GM12864 (cell line): ENCODE measurements around the gene TCTN3.

Source experiments
- DNase-seq: peaks from one replicate; pipeline ENCODE4 v3.0.0-alpha.2; 2011; ENCODE audit warnings: low read depth
- H3K4me3 ChIP-seq: 2 replicates; pipeline ENCODE4 v1.5.1; 2011; ENCODE audit warnings: mild to moderate bottlenecking, low read depth, low read length, control low read depth
- TF ChIP-seq, protein P1 (sequence below): IDR thresholded peaks from 2 replicates; pipeline ENCODE4 v1.5.1; 2011; ENCODE audit warnings: low read depth, mild to moderate bottlenecking, moderate library complexity, low read length, control low read depth, inconsistent platforms; ENCODE audit errors: missing control alignments

Gene TCTN3

DNA sequence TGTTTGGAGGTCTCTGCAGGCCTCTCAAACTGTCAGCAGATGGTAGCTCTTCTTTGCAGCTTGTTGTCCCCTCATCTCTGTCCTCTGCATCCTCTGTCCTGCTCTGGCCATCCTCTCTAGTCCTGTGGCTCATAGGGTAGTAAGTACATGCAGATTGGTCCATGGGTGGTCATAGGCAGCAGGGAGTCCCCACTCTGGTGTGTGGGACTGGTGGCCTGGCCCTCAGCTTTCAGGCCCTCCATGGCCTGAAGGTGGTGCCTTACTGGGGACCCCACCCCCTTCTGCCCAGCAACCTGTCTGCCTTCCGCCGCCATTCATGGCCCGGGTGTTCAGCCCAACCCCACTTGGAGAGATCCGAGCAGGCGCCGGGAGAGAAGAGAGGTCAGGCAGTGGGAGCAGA, 12.8 kb upstream of the TCTN3 start:
- TF ChIP-seq, protein P1, sequence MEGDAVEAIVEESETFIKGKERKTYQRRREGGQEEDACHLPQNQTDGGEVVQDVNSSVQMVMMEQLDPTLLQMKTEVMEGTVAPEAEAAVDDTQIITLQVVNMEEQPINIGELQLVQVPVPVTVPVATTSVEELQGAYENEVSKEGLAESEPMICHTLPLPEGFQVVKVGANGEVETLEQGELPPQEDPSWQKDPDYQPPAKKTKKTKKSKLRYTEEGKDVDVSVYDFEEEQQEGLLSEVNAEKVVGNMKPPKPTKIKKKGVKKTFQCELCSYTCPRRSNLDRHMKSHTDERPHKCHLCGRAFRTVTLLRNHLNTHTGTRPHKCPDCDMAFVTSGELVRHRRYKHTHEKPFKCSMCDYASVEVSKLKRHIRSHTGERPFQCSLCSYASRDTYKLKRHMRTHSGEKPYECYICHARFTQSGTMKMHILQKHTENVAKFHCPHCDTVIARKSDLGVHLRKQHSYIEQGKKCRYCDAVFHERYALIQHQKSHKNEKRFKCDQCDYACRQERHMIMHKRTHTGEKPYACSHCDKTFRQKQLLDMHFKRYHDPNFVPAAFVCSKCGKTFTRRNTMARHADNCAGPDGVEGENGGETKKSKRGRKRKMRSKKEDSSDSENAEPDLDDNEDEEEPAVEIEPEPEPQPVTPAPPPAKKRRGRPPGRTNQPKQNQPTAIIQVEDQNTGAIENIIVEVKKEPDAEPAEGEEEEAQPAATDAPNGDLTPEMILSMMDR: no peak
- no peak overlapping the region for H3K4me3 ChIP-seq
- DNase-seq: no peak

DNA sequence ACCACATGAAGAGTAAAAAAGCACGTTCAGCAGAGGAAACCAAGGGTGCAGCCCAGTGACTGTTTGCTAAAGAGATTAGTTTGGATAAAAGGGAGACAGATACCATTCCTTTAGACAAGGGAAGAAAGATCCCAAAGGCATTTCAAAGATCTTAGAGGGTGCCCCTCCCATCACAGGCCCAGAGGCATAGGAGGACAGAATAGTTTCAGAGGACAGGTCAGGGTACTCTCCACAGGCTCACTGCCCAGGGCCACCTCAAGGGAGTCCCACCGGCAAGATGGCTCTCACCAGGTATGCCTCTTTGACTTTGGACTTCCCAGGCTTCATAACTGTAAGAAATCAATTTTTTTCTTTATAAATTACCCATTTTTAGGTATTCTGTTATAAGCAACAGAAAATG, 4.7 kb upstream of the TCTN3 start:
- TF ChIP-seq, protein P1: no peak
- DNase-seq: no peak
- H3K4me3 ChIP-seq: no peak overlapping the region

DNA sequence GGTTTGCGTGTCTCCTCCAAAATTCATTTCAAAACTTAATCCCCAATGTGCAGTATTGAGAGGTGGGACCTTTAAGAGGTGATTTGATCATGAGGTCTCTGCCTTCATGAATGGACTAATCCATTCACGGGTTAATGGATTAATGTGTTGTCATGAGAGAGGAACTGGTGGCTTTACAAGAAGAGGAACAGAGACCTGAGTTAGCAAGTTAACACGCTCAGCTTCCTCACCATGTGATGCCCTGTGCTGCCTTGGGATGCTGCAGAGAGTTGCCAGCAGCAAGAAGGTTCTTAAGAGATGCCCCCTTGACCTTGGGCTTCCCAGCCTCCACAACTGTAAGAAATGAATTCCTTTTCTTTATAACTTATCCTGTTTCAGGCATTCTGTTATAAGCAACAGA, 3.7 kb upstream of the TCTN3 start:
- TF ChIP-seq, protein P1: no peak
- H3K4me3 ChIP-seq: no peak overlapping the region
- peak; percentile 64 for DNase-seq

DNA sequence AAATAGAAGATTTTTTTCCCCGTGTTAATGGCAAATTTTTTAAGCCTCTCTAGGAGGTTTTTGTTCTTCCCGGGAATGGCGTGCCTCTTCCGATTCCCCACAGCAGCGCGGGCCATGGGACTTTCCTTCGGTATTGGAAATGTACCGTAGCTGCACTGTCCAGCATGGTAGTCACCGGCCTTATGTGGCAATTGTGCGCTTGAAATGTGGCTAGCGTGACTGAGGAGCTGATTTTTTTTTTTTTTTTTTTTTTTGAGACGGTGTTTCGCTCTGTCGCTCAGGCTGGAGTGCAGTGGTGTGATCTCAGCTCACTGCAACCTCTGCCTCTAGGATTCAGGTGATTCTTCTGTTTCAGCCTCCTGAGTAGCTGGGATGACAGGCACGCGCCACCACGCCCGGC, 938 bp upstream of the TCTN3 start:
- TF ChIP-seq, protein P1: no peak
- H3K4me3 ChIP-seq: no peak overlapping the region
- no peak for DNase-seq

DNA sequence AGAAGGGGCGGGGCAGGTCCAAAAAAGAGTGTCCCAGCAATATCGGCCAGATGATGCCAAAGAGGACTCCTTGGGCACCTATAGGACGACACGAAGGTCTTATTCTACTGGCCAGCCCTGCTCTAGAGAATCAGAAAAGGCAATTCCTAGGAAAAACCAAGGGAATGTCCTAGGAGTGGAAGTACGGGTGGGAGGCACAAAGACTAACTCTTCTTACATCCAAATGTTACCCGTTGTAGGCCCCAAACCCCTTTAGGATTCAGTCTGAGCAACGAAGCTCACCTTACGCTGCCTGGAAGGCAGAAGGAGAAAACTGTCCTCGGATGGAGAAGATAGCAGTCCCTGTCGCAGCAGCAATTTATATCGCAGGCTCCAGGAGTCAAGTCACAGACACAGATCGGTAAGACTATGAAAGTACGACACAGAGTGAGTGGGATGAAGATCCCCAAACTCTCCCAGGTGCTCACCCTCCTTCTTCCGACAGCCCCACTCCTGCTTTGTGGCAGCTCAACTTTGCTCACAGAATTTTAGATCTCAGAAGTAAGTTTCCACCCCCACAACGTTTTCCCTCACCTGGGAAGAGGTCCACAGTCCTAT, 558 bp downstream of the TCTN3 start:
- peak overlapping the region; percentile 72 for H3K4me3 ChIP-seq
- no peak for DNase-seq
- TF ChIP-seq, protein P1: no peak

DNA sequence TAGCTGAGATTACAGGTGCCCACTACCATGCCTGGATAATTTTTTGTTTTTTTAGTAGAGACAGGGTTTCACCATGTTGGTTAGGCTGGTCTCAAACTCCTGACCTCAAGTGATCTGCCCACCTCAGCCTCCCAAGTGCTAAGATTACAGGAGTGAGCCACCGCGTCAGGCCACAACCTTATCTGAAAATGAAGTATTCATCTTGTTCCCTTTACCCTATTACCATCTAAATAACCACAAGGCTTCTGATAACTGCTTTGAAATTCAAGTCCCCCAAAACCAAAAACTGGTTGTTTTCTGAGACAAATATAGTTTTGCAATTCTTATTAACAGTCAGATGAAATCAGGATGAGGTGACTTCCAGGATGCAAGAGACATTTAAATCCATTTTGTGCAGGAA, 2.4 kb downstream of the TCTN3 start:
- H3K4me3 ChIP-seq: no peak overlapping the region; the same call in 1 of the 2 replicates
- DNase-seq: no peak
- TF ChIP-seq, protein P1: no peak

DNA sequence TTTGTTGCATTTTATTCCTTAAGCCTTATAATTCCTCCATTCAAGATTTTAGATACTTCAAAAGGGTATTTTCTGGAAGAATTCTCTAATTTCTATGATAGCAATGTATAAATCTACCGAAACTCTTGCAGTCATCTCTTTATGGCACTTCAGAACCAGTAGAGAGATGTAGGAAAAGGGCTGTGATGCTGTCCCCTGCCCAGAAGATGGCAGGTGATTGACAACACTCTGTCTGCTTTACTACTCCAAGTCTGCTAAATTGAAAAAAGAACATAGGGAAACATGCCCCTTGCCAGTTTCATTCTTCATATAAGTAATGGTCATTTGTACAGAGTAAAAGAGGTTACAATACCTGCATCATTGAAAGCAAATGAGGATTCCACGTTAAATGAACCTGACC, 5.1 kb downstream of the TCTN3 start:
- no peak for DNase-seq
- TF ChIP-seq, protein P1: peak; percentile 26
- no peak overlapping the region for H3K4me3 ChIP-seq
